A673 (cell line): Measurements from ENCODE around the gene SLAIN2. TPM values are rescaled to one million over a fixed set of nuclear protein-coding genes. Genes with fewer than 3 reads are reported as not detected.
A peak's percentile ranks its signal among the peaks of the same experiment; 100 is the strongest.

Experiments used
- BruUV-seq: library from RNA; stranded (reverse); fragments of 400-500 nt; replicated peaks from 2 replicates; lab custom pipeline; 2021; lab: Mats Ljungman, UMichigan
- CTCF ChIA-PET: fragments of 300-600 bp; sonication (Branson Sonifier 250); formaldehyde crosslinking; loops from one replicate; lab custom pipeline; 2022; ENCODE audit warnings: antibody characterized with exemption; lab: Charles Lee
- POLR2A ChIA-PET: fragments of 300-600 bp; sonication (Branson Sonifier 250); formaldehyde crosslinking; loops from one replicate; lab custom pipeline; 2022; ENCODE audit warnings: antibody characterized with exemption; ENCODE audit not compliant: low non-redundant PET; lab: Charles Lee
- DNase-seq: peaks from one replicate; pipeline ENCODE4 v3.0.0-alpha.2; 2015; ENCODE audit warnings: low spot score
- H3K27ac ChIP-seq: fragments of 200-600 bp; sonication (generic); 2 replicates; pipeline ENCODE4 v1.5.1; 2016; ENCODE audit warnings: mixed run types, low read depth, mild to moderate bottlenecking, mixed read lengths, antibody characterized with exemption, low read length; ENCODE audit not compliant: poor library complexity, severe bottlenecking
- H3K27me3 ChIP-seq: fragments of 200-600 bp; sonication (generic); replicated peaks from 2 replicates; pipeline ENCODE4 v1.6.1; 2017; ENCODE audit warnings: mixed run types, low read depth, mild to moderate bottlenecking, mixed read lengths, antibody characterized with exemption, low read length; ENCODE audit not compliant: insufficient read depth, poor library complexity
- H3K36me3 ChIP-seq: fragments of 200-600 bp; sonication (generic); 2 replicates; pipeline ENCODE4 v1.6.1; 2016; ENCODE audit warnings: mixed run types, mild to moderate bottlenecking, mixed read lengths, antibody characterized with exemption, low read length; ENCODE audit not compliant: insufficient read depth, poor library complexity, severe bottlenecking
- H3K4me1 ChIP-seq: fragments of 200-600 bp; sonication (generic); 2 replicates; pipeline ENCODE4 v1.6.1; 2017; ENCODE audit warnings: mixed run types, mild to moderate bottlenecking, mixed read lengths, antibody characterized with exemption, low read length; ENCODE audit not compliant: insufficient read depth, poor library complexity, severe bottlenecking
- H3K4me3 ChIP-seq: fragments of 200-600 bp; sonication (generic); 2 replicates; pipeline ENCODE4 v1.5.1; 2016; ENCODE audit warnings: low read depth, mixed run types, mild to moderate bottlenecking, mixed read lengths, low read length; ENCODE audit not compliant: poor library complexity, severe bottlenecking
- H3K9me3 ChIP-seq: fragments of 200-600 bp; sonication (generic); 2 replicates; pipeline ENCODE4 v1.6.1; 2016; ENCODE audit warnings: mixed run types, low read depth, mild to moderate bottlenecking, mixed read lengths, antibody characterized with exemption, low read length; ENCODE audit not compliant: poor library complexity, severe bottlenecking
- EZH2 ChIP-seq: fragments of 200-600 bp; sonication (generic); IDR thresholded peaks from 2 replicates; pipeline ENCODE4 v1.6.1; 2017; ENCODE audit warnings: borderline replicate concordance, low read depth, mild to moderate bottlenecking, mixed read lengths, antibody characterized with exemption, low read length; ENCODE audit not compliant: poor library complexity, severe bottlenecking
- intact Hi-C: fragments of 100-400 bp; cut with micrococcal nuclease; formaldehyde crosslinking; loops from one replicate; pipeline ENCODE4 v1.10.0; 2022; ENCODE audit not compliant: unreplicated experiment
- total RNA-seq: library from RNA; stranded (reverse); gene quantifications from 2 replicates; pipeline ENCODE4 v1.2.3, GENCODE V29; 2021
- TF ChIP-seq, protein P1 (sequence below): fragments of 300-800, 200-600 bp; sonication (generic); conservative IDR thresholded peaks from 2 replicates; pipeline ENCODE4 v1.5.1; 2017; ENCODE audit warnings: low read depth, mild to moderate bottlenecking, antibody characterized with exemption, low read length, moderate library complexity, mixed read lengths

SLAIN2 gene
- total RNA-seq, 1 experiment from 2014 or later: 74.0 TPM

DNA sequence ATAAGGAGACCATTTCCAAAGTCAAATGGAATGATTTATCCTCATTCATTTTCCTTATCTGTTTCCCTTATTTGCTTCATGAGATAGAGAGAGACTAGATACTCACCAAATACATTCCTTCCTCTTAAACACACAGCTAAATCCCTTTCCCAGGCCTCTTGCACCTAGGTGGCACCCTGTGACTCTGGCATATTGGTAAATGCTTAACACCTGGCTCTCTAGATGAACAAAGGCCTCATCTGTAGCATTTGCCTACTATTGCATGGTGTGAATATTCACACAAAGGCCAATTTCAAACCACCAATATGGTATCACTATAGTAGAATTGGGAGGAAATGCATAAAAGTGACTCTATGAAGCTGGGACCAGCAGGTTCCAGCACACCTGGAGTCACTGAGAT lies 119.7 kb downstream of the SLAIN2 start:
- BruUV-seq: no TSS peak
- DNase-seq: no peak
- no peaks in the 10 kb centered on the region for H3K36me3 ChIP-seq
- peaks cover 13% of the 10 kb centered on the region for H3K4me1 ChIP-seq
- no peaks in the 10 kb centered on the region for H3K9me3 ChIP-seq
- intact Hi-C loops: no loop called here
- H3K4me3 ChIP-seq: no peak overlapping the region
- POLR2A ChIA-PET: no interaction called here
- no peak overlapping the region for H3K27ac ChIP-seq
- TF ChIP-seq, protein P1, sequence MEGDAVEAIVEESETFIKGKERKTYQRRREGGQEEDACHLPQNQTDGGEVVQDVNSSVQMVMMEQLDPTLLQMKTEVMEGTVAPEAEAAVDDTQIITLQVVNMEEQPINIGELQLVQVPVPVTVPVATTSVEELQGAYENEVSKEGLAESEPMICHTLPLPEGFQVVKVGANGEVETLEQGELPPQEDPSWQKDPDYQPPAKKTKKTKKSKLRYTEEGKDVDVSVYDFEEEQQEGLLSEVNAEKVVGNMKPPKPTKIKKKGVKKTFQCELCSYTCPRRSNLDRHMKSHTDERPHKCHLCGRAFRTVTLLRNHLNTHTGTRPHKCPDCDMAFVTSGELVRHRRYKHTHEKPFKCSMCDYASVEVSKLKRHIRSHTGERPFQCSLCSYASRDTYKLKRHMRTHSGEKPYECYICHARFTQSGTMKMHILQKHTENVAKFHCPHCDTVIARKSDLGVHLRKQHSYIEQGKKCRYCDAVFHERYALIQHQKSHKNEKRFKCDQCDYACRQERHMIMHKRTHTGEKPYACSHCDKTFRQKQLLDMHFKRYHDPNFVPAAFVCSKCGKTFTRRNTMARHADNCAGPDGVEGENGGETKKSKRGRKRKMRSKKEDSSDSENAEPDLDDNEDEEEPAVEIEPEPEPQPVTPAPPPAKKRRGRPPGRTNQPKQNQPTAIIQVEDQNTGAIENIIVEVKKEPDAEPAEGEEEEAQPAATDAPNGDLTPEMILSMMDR: no peak
- no peak for TF ChIP-seq EZH2
- no peaks in the 10 kb centered on the region for H3K27me3 ChIP-seq
- CTCF ChIA-PET: no interaction called here

DNA sequence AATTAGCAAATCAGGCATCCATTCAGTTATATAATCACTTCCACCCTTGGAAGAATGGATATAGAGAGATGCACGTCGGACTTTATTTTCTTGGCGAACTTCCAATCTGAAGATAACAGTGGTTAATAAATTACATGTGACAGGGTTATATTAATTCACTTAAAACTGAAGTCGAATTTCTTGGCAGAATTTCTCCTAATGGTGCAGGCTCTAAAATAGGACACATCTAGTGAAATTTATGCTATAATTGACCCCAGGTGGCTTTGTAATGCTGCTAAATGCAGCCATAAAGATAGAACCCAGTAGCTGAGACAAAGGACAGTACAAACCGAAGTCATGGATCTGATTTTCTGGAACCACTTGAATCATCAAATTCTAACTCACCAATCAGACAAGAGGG lies 121.0 kb downstream of the SLAIN2 start:
- Histone ChIP-seq H3K27ac (no peak overlapping the region), H3K4me1 (peaks cover 25% of the 10 kb centered on the region), H3K9me3 (no peaks in the 10 kb centered on the region), H3K27me3 (no peaks in the 10 kb centered on the region), H3K4me3 (no peak overlapping the region), H3K36me3 (no peaks in the 10 kb centered on the region)
- POLR2A ChIA-PET: no interaction called here
- peak; percentile 77 for DNase-seq
- intact Hi-C loops: no loop called here
- TF ChIP-seq EZH2: no peak
- TF ChIP-seq, protein P1: no peak
- CTCF ChIA-PET: no interaction called here
- BruUV-seq: no TSS peak

DNA sequence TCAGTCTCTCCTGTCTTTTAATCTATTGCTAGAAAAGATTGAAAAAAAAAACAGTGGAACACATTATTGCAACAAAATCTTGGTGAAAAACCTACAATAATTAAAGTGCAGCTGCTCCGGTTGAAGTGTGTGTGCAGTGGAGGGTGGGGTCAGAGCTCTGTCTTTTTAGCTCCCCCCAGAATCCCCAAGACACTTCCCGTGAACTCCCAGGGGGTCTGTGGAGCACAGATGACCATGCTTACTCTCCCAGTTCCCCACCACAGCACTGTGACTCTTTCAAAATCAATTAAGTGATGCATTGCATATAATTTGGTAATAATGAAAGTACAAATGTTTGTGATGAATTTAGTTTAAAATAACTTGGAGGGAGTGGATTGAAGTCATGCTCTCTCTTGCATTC lies 126.1 kb downstream of the SLAIN2 start:
- Histone ChIP-seq H3K4me1 (peaks cover 40% of the 10 kb centered on the region), H3K4me3 (no peak overlapping the region)

More for the DNA sequence above, 126.1 kb downstream of the SLAIN2 start:
- Histone ChIP-seq H3K36me3 (no peaks in the 10 kb centered on the region), H3K27ac (no peak overlapping the region), H3K27me3 (no peaks in the 10 kb centered on the region), H3K9me3 (no peaks in the 10 kb centered on the region)
- TF ChIP-seq EZH2: no peak
- TF ChIP-seq, protein P1: no peak
- no TSS peak for BruUV-seq
- intact Hi-C loops: no loop called here
- DNase-seq: peak; percentile 68
- ChIA-PET CTCF (no interaction called here), POLR2A (no interaction called here)
